K562 (cell line): ENCODE results near the gene ZMYND15. TPM values are rescaled to one million over a fixed set of nuclear protein-coding genes. Genes with fewer than 3 reads are reported as not detected.
A peak's percentile ranks its signal among the peaks of the same experiment; 100 is the strongest.

ENCODE experiments used
- ATAC-seq: fragments of 200-7000 bp; cut with Tn5 transposase; 3 replicates; pipeline ENCODE4 v1.9.1; 2020; ENCODE audit warnings: moderate library complexity
- BruUV-seq: library from RNA; stranded (reverse); fragments of 400-500 nt; replicated peaks from 2 replicates; lab custom pipeline; 2021; lab: Mats Ljungman, UMichigan
- CTCF ChIA-PET: fragments of 300-600 bp; formaldehyde crosslinking; extraction: SDS; loops from one replicate; lab custom pipeline; 2021; ENCODE audit warnings: low intra/inter-chr PET ratio; lab: Yijun Ruan, JAX
- POLR2A ChIA-PET: fragments of 300-600, 350-650 bp; sonication (Branson Sonifier 250); formaldehyde crosslinking; extraction: SDS; loops from one replicate; lab custom pipeline; 2021; ENCODE audit warnings: antibody characterized with exemption, inconsistent platforms; lab: Yijun Ruan, JAX
- DNase-seq, 4 experiments: peaks; one replicate each; pipeline versions ENCODE4 v3.0.0 to v3.0.0-alpha.2; 2011 to 2018; ENCODE audit warnings: low spot score in 3 of 4, mixed read lengths in 3 of 4; ENCODE audit errors: extremely low read depth in 1 of 4
- FAIRE-seq: peaks from 2 replicates; lab custom pipeline; 2011; peaks lifted over from hg19 to GRCh38; lab: Jason Lieb, UNC
- H2AFZ ChIP-seq: 2 replicates; pipeline ENCODE4 v1.6.0; 2011; ENCODE audit warnings: low read depth, low read length, control low read depth, inconsistent platforms
- H3K27ac ChIP-seq: fragments of 200-600 bp; 3 replicates; pipeline ENCODE4 v1.8.0; 2011; ENCODE audit warnings: low read depth, mild to moderate bottlenecking, control low read depth, inconsistent platforms, low read length, moderate library complexity, mixed read lengths; ENCODE audit errors: extremely low read depth
- H3K27me3 ChIP-seq, 2 experiments: fragments of 300-600 bp in 1 of 2; 2 replicates in 1 of 2; 3 replicates in 1 of 2; pipeline versions ENCODE4 v1.6.0 to v1.8.0; 2011; ENCODE audit warnings: inconsistent platforms in 2 of 2, low read length in 2 of 2, mild to moderate bottlenecking in 1 of 2, mixed read lengths in 1 of 2, moderate library complexity in 1 of 2; ENCODE audit not compliant: control insufficient read depth in 2 of 2, insufficient read depth in 2 of 2
- H3K36me3 ChIP-seq: fragments of 300-600 bp; 3 replicates; pipeline ENCODE4 v1.8.0; 2011; ENCODE audit warnings: mild to moderate bottlenecking, low read length, inconsistent platforms; ENCODE audit not compliant: control insufficient read depth, insufficient read depth
- H3K4me1 ChIP-seq, 2 experiments: fragments of 200-600 bp in 1 of 2; replicated peaks in 1 of 2; 2 replicates in 1 of 2; 3 replicates in 1 of 2; pipeline versions ENCODE4 v1.5.1 to v1.8.0; 2011; ENCODE audit warnings: inconsistent platforms in 2 of 2, low read length in 2 of 2, mild to moderate bottlenecking in 1 of 2, mixed read lengths in 1 of 2, moderate library complexity in 1 of 2; ENCODE audit not compliant: control insufficient read depth in 2 of 2, insufficient read depth in 2 of 2
- H3K4me2 ChIP-seq: 2 replicates; pipeline ENCODE4 v1.6.1; 2011; ENCODE audit warnings: low read length, control low read depth, inconsistent platforms, mixed read lengths; ENCODE audit not compliant: insufficient read depth
- H3K4me3 ChIP-seq: fragments of 200-600 bp; sonication (generic), shearing (Covaris generic); 2 replicates; pipeline ENCODE4 v1.5.1; 2016; ENCODE audit warnings: control low read depth, inconsistent platforms
- H3K79me2 ChIP-seq: fragments of 200-600 bp; 3 replicates; pipeline ENCODE4 v1.8.0; 2011; ENCODE audit warnings: low read length, inconsistent platforms; ENCODE audit not compliant: control insufficient read depth, insufficient read depth
- H3K9ac ChIP-seq, 2 experiments: 2 replicates each; pipeline versions ENCODE4 v1.6.0 to v1.6.1; 2011; ENCODE audit warnings: low read depth in 2 of 2, low read length in 2 of 2, control low read depth in 1 of 2, inconsistent platforms in 1 of 2, mild to moderate bottlenecking in 1 of 2, mixed read lengths in 1 of 2; ENCODE audit not compliant: insufficient read depth in 1 of 2
- H3K9me1 ChIP-seq: one replicate; pipeline ENCODE4 v1.6.0; 2011; ENCODE audit warnings: inconsistent platforms, mild to moderate bottlenecking, low read length, moderate library complexity; ENCODE audit not compliant: control insufficient read depth, insufficient read depth
- H3K9me3 ChIP-seq: replicated peaks from 2 replicates; pipeline ENCODE4 v1.5.1; 2011; ENCODE audit warnings: low read depth, low read length, inconsistent platforms; ENCODE audit not compliant: control insufficient read depth, insufficient read depth
- H4K20me1 ChIP-seq: replicated peaks from 2 replicates; pipeline ENCODE4 v1.6.1; 2011; ENCODE audit warnings: low read length, inconsistent platforms, mixed read lengths; ENCODE audit not compliant: control insufficient read depth, insufficient read depth
- HDAC1 ChIP-seq, 2 experiments: fragments of 450-650 bp; IDR thresholded peaks; 2 replicates each; pipeline ENCODE4 v1.6.1; 2016 to 2017; ENCODE audit warnings: inconsistent platforms in 1 of 2, mild to moderate bottlenecking in 1 of 2, moderate library complexity in 1 of 2
- KAT7 ChIP-seq: sonication (generic); formaldehyde crosslinking; IDR thresholded peaks from 2 replicates; pipeline ENCODE4 v1.8.0; 2022; ENCODE audit warnings: missing genetic modification reagents, mild to moderate bottlenecking, borderline replicate concordance
- NELFE ChIP-seq: IDR thresholded peaks from 2 replicates; pipeline ENCODE4 v1.6.1; 2011; ENCODE audit warnings: mild to moderate bottlenecking; ENCODE audit not compliant: insufficient read depth, insufficient read length
- ZKSCAN8 ChIP-seq: fragments of 200-800 bp; sonication (Bioruptor generic); IDR thresholded peaks from 2 replicates; pipeline ENCODE4 v1.6.1; 2016; ENCODE audit warnings: missing genetic modification characterization, missing compliant biosample characterization
- ZNF75A ChIP-seq: fragments of 450-650 bp; formaldehyde crosslinking; IDR thresholded peaks from 2 replicates; pipeline ENCODE4 v1.4.0; 2020; ENCODE audit warnings: mild to moderate bottlenecking
- WGBS: fragments of 100-300 bp; shearing (Covaris generic); methylation state at CpG from one replicate; pipeline ENCODE4 v1.1.6; 2016; ENCODE audit warnings: low coverage, mixed read lengths; ENCODE audit not compliant: insufficient coverage; ENCODE audit errors: missing lambda C conversion rate; 5-methylcytosine and 5-hydroxymethylcytosine counted together
- in situ Hi-C: fragments of 300-500 bp; cut with MboI; formaldehyde crosslinking; loops from 4 replicates; pipeline ENCODE4 v1.15.0; 2018; ENCODE audit warnings: inconsistent platforms, mixed read lengths
- intact Hi-C: fragments of 100-400 bp; cut with micrococcal nuclease; formaldehyde crosslinking; loops from 2 replicates; pipeline ENCODE4 v1.14.2; 2022
- polyA plus RNA-seq, 8 experiments: library from polyadenylated mRNA; depleted of rRNA in 4 of 8; stranded (reverse) in 5 of 8; unstranded in 3 of 8; fragments of >200 nt; fragmentation: Nextera tagmentation in 2 of 8; fragmentation: Illumina TruSeq in 1 of 8; extraction: Ambion mirVana in 2 of 8; extraction: Trizol in 1 of 8; gene quantifications; 2 replicates each; pipeline versions ENCODE4 v1.2.1 to v1.2.3, GENCODE V29; 2011 to 2014; ENCODE audit warnings: inconsistent platforms in 1 of 8, missing spikeins in 1 of 8
- total RNA-seq, 7 experiments: library from RNA; depleted of rRNA in 6 of 7; stranded (reverse); fragments of >200 nt in 6 of 7; fragmentation: Illumina TruSeq in 2 of 7; extraction: Trizol in 2 of 7; gene quantifications; 2 replicates each; pipeline versions ENCODE4 v1.2.1 to v1.2.3, GENCODE V29; 2011 to 2021; ENCODE audit warnings: low replicate concordance in 1 of 7
- TF ChIP-seq, protein P1 (sequence below): fragments of 150-350 bp; IDR thresholded peaks from 2 replicates; pipeline ENCODE4 v1.6.1; 2014; ENCODE audit warnings: low read depth, mild to moderate bottlenecking, low read length, borderline replicate concordance
- TF ChIP-seq, protein P2 (sequence below): sonication (generic); formaldehyde crosslinking; IDR thresholded peaks from 2 replicates; pipeline ENCODE4 v1.8.0; 2022; ENCODE audit warnings: mild to moderate bottlenecking, missing genetic modification reagents
- TF ChIP-seq, protein P3 (sequence below): IDR thresholded peaks from 2 replicates; pipeline ENCODE4 v1.6.1; 2012; ENCODE audit warnings: low read depth, low read length, improper control_type of control experiment, borderline replicate concordance

The ZMYND15 gene
- total and polyA plus RNA-seq, 9 of the 15 experiments (the other 6 are each of a cell fraction or from before 2014, with no cell fraction given): 0.09 TPM; not detected in 8

DNA sequence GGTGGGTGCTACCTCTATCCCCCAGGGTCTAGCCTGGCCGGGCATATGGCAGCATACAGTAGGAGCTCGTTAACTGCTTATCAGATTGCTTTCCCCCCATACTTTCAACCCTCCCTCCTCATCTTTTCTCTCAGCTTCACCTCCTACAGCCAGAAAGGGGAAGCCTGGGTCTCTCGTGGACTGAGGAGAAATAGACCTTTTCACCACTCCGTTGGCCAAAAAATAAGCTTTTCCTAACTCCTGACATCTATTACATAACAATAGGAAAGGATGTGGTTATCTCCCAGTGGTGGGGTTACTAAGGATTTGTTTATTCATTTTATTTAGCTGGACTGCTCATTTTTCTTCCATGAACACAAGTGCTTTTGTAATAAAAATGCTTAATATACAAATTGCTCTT is 9.1 kb downstream of the ZMYND15 start:
- intact Hi-C loops: no loop called here
- POLR2A ChIA-PET: no interaction called here

More for the DNA sequence above, 9.1 kb downstream of the ZMYND15 start:
- no peak overlapping the region for H3K27ac ChIP-seq
- H3K27me3 ChIP-seq: peaks cover 12 to 23% of the 10 kb centered on the region in 2 experiments; a peak in 4 of 5 replicates
- no peak overlapping the region for H3K4me2 ChIP-seq
- no peaks in the 10 kb centered on the region for H3K36me3 ChIP-seq
- no peaks in the 10 kb centered on the region for H3K9me3 ChIP-seq
- no peak overlapping the region for H3K9ac ChIP-seq
- DNase-seq (no peak), ATAC-seq (no peak), FAIRE-seq (no peak)
- H4K20me1 ChIP-seq: no peaks in the 10 kb centered on the region
- no peak overlapping the region for H2AFZ ChIP-seq
- 5% methylated on average over 4 of the region's 4 CpGs for WGBS
- no peaks in the 10 kb centered on the region for H3K79me2 ChIP-seq
- BruUV-seq: no TSS peak
- in situ Hi-C loops: no loop called here
- CTCF ChIA-PET: no interaction called here
- TF ChIP-seq KAT7 (CRISPR knock-in tag): no peak
- no peak for TF ChIP-seq NELFE
- TF ChIP-seq ZNF75A (CRISPR knock-in tag): no peak
- TF ChIP-seq, protein P1, sequence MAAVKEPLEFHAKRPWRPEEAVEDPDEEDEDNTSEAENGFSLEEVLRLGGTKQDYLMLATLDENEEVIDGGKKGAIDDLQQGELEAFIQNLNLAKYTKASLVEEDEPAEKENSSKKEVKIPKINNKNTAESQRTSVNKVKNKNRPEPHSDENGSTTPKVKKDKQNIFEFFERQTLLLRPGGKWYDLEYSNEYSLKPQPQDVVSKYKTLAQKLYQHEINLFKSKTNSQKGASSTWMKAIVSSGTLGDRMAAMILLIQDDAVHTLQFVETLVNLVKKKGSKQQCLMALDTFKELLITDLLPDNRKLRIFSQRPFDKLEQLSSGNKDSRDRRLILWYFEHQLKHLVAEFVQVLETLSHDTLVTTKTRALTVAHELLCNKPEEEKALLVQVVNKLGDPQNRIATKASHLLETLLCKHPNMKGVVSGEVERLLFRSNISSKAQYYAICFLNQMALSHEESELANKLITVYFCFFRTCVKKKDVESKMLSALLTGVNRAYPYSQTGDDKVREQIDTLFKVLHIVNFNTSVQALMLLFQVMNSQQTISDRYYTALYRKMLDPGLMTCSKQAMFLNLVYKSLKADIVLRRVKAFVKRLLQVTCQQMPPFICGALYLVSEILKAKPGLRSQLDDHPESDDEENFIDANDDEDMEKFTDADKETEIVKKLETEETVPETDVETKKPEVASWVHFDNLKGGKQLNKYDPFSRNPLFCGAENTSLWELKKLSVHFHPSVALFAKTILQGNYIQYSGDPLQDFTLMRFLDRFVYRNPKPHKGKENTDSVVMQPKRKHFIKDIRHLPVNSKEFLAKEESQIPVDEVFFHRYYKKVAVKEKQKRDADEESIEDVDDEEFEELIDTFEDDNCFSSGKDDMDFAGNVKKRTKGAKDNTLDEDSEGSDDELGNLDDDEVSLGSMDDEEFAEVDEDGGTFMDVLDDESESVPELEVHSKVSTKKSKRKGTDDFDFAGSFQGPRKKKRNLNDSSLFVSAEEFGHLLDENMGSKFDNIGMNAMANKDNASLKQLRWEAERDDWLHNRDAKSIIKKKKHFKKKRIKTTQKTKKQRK: no peak
- peak; percentile 50; the same call in 1 of the 2 replicates for TF ChIP-seq ZKSCAN8 (CRISPR knock-in tag)
- TF ChIP-seq, protein P2, sequence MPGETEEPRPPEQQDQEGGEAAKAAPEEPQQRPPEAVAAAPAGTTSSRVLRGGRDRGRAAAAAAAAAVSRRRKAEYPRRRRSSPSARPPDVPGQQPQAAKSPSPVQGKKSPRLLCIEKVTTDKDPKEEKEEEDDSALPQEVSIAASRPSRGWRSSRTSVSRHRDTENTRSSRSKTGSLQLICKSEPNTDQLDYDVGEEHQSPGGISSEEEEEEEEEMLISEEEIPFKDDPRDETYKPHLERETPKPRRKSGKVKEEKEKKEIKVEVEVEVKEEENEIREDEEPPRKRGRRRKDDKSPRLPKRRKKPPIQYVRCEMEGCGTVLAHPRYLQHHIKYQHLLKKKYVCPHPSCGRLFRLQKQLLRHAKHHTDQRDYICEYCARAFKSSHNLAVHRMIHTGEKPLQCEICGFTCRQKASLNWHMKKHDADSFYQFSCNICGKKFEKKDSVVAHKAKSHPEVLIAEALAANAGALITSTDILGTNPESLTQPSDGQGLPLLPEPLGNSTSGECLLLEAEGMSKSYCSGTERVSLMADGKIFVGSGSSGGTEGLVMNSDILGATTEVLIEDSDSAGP (CRISPR knock-in tag): no peak
- TF ChIP-seq HDAC1 (IDR thresholded peaks at IDR 0.05): no peak
- TF ChIP-seq, protein P3, sequence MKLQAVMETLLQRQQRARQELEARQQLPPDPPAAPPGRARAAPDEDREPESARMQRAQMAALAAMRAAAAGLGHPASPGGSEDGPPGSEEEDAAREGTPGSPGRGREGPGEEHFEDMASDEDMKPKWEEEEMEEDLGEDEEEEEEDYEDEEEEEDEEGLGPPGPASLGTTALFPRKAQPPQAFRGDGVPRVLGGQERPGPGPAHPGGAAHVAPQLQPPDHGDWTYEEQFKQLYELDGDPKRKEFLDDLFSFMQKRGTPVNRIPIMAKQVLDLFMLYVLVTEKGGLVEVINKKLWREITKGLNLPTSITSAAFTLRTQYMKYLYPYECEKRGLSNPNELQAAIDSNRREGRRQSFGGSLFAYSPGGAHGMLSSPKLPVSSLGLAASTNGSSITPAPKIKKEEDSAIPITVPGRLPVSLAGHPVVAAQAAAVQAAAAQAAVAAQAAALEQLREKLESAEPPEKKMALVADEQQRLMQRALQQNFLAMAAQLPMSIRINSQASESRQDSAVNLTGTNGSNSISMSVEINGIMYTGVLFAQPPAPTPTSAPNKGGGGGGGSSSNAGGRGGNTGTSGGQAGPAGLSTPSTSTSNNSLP: no peak
- peaks cover 0 to 9% of the 10 kb centered on the region in 2 experiments; a peak in 2 of 5 replicates for H3K4me1 ChIP-seq
- no peak overlapping the region for H3K4me3 ChIP-seq
- no peaks in the 10 kb centered on the region for H3K9me1 ChIP-seq
